Mononuclear cell (primary cell): Measurements from ENCODE around the gene ASCC2. TPM values are rescaled to one million over a fixed set of nuclear protein-coding genes. Genes with fewer than 3 reads are reported as not detected.
"Not testable (repeated sequence)": the region's sequence is repeated elsewhere in the genome, so short reads cannot be mapped to it uniquely, and the experiment has no call there.

ENCODE experiments used
- H3K27me3 ChIP-seq: 2 replicates; pipeline ENCODE4 v1.6.0; 2011; ENCODE audit warnings: low read length, control low read depth; ENCODE audit not compliant: insufficient read depth
- H3K4me1 ChIP-seq: 2 replicates; pipeline ENCODE4 v1.5.1; 2011; ENCODE audit warnings: mild to moderate bottlenecking, low read length, control low read depth; ENCODE audit not compliant: insufficient read depth
- H3K4me3 ChIP-seq: 2 replicates; pipeline ENCODE4 v1.5.1; 2011; ENCODE audit warnings: mild to moderate bottlenecking, low read length, moderate library complexity
- H3K9me3 ChIP-seq: 2 replicates; pipeline ENCODE4 v1.5.1; 2011; ENCODE audit warnings: low read depth, mild to moderate bottlenecking, control low read depth, low read length
- total RNA-seq: library from RNA; depleted of rRNA; stranded (reverse); fragments of >200 nt; gene quantifications from one replicate; pipeline ENCODE4 v1.2.3, GENCODE V29; 2012

The ASCC2 gene
- total RNA-seq, 1 donor = 33.2 TPM

DNA sequence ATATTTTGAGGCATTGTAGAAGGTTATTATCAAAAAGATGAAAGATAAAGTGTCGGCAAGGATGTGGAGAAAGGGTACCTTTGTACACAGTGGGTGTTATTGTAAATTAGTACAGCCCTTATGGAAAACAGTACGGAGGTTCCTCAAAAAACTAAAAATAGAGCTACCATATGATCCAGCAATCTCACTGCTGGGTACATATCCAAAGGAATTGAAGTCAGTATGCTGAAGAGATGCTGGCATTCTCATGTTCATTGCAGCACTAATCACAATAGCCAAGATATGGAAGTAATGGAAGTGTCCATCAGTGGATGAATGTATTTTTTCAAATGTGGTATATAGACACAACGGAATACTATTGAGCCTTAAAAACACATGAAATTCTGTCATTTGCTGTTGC, 29.8 kb upstream of the ASCC2 start:
- Histone ChIP-seq H3K4me1 (peaks cover 15% of the 10 kb centered on the region), H3K4me3 (no peak overlapping the region), H3K27me3 (no peaks in the 10 kb centered on the region), H3K9me3 (no peaks in the 10 kb centered on the region)

GRCh38 chr22:29867260-29867659, 29.2 kb upstream of the ASCC2 start:
- H3K4me1 ChIP-seq = peaks cover 9% of the 10 kb centered on the region
- H3K4me3 ChIP-seq = no peak overlapping the region
- no peaks in the 10 kb centered on the region for H3K27me3 ChIP-seq
- no peaks in the 10 kb centered on the region for H3K9me3 ChIP-seq

DNA sequence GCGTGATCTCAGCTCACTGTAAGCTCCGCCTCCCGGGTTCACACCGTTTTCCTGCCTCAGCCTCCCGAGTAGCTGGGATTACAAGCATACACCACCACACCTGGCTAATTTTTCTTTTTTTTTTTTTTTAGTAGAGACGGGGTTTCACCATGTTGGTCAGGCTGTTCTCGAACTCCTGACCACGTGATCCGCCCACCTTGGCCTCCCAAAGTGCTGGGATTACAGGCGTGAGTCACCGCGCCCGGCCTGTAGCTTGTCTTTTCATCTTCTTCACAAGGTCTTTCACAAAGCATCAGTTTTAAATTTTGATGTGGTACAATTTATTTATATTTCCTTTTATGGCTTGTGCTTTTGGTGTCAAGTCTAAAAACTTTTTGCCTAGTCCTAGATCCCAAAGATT, 27.5 kb upstream of the ASCC2 start:
- not testable (repeated sequence) for H3K9me3 ChIP-seq, H3K27me3 ChIP-seq, H3K4me1 ChIP-seq, H3K4me3 ChIP-seq

- peaks cover 18% of the 10 kb centered on the region for H3K4me1 ChIP-seq
- no peaks in the 10 kb centered on the region for H3K27me3 ChIP-seq
- no peaks in the 10 kb centered on the region for H3K9me3 ChIP-seq
- H3K4me3 ChIP-seq = no peak overlapping the region
These were observed 23.7 kb upstream of the ASCC2 start for GRCh38 chr22:29861672-29862297.

- Histone ChIP-seq H3K4me3 (no peak overlapping the region), H3K4me1 (peaks cover 34% of the 10 kb centered on the region), H3K27me3 (no peaks in the 10 kb centered on the region), H3K9me3 (no peaks in the 10 kb centered on the region)
These were observed 22.1 kb upstream of the ASCC2 start for GRCh38 chr22:29860006-29860766.

- not testable (repeated sequence) for H3K27me3 ChIP-seq, H3K9me3 ChIP-seq, H3K4me3 ChIP-seq
- peaks cover 41% of the 10 kb centered on the region for H3K4me1 ChIP-seq
These were observed 21.0 kb upstream of the ASCC2 start for GRCh38 chr22:29859030-29859429.

- no peaks in the 10 kb centered on the region for H3K9me3 ChIP-seq
- no peaks in the 10 kb centered on the region for H3K27me3 ChIP-seq
- H3K4me3 ChIP-seq = no peak overlapping the region
- H3K4me1 ChIP-seq = peaks cover 42% of the 10 kb centered on the region
These were observed 18.4 kb upstream of the ASCC2 start for GRCh38 chr22:29856496-29856895.

- H3K9me3 ChIP-seq = no peaks in the 10 kb centered on the region
- no peak overlapping the region for H3K4me3 ChIP-seq
- H3K27me3 ChIP-seq = no peaks in the 10 kb centered on the region
- H3K4me1 ChIP-seq = peaks cover 34% of the 10 kb centered on the region
These were observed 17.6 kb upstream of the ASCC2 start for GRCh38 chr22:29855611-29856181.

GRCh38 chr22:29854432-29854831, 16.4 kb upstream of the ASCC2 start:
- Histone ChIP-seq H3K27me3 (no peaks in the 10 kb centered on the region), H3K9me3 (no peaks in the 10 kb centered on the region), H3K4me3 (no peak overlapping the region), H3K4me1 (peaks cover 26% of the 10 kb centered on the region)

DNA sequence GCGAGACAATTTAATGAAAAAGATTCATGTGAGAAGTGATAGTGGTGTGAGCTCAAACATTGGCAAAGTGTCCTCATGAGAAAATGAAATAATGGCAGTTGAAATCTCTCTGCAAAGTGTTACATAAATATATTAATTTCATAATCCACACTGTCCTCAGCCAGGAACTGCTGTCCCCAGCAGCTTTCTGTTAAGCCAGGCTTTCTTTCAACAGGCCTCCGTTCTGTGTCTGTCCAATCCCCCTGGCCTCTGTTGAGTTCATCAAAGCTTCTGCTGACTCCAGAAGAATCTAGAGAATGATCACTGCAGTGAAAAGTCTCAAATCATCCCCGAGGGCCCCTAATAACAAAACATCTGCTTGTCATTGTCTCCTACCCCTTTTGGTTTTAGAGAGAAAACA, 10.0 kb upstream of the ASCC2 start:
- Histone ChIP-seq H3K4me1 (peaks cover 11% of the 10 kb centered on the region), H3K27me3 (no peaks in the 10 kb centered on the region), H3K4me3 (no peak overlapping the region), H3K9me3 (no peaks in the 10 kb centered on the region)

- H3K27me3 ChIP-seq = no peaks in the 10 kb centered on the region
- H3K9me3 ChIP-seq = no peaks in the 10 kb centered on the region
- no peak overlapping the region for H3K4me3 ChIP-seq
- H3K4me1 ChIP-seq = peaks cover 11% of the 10 kb centered on the region
These were observed 8.2 kb upstream of the ASCC2 start for GRCh38 chr22:29846290-29846689.

DNA sequence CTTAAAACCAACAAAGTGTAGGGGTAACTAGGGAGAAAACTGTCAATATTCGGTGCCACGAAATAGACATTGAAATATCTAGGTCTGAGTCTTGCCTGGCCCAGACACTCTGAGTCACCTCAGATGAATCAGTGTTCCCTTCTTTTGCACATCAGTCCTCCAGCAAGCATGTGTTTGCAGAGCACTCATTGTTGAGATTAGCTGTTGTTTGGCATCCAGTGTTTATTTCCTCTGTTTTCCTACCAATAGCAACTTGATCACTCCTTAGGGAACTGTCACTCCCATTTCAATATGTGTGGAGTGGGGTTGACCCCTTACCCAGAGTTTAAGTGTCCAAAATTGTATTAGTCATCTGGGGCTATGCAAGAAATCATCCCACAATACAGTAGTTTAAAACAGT, 4.7 kb upstream of the ASCC2 start:
- H3K9me3 ChIP-seq = no peaks in the 10 kb centered on the region
- no peak overlapping the region for H3K4me3 ChIP-seq
- H3K4me1 ChIP-seq = peaks cover 9% of the 10 kb centered on the region

GRCh38 chr22:29842172-29842571, 4.1 kb upstream of the ASCC2 start:
- H3K27me3 ChIP-seq = no peaks in the 10 kb centered on the region
- H3K4me1 ChIP-seq = peaks cover 14% of the 10 kb centered on the region
- no peak overlapping the region for H3K4me3 ChIP-seq
- H3K9me3 ChIP-seq = no peaks in the 10 kb centered on the region

More for the DNA sequence above, 4.7 kb upstream of the ASCC2 start:
- no peaks in the 10 kb centered on the region for H3K27me3 ChIP-seq

DNA sequence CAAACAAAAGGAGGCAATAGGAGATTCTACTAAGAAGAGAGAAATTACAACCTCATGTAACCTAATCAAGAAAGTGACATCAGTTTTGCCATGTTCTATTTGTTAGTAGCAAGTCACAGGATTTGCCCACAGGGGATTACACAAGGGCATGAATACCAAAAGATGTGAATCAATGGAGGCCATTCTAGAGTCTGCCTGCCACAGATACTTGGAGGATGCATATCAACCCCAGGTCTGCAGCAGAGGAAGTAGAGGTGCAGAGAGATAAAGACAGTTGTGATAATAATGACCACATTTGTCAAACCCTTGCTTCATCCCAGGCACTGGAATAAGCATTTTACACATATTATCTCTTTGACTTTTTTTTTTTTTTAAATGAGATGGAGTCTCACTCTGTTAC, 2.4 kb upstream of the ASCC2 start:
- no peaks in the 10 kb centered on the region for H3K27me3 ChIP-seq
- H3K9me3 ChIP-seq = no peaks in the 10 kb centered on the region
- no peak overlapping the region for H3K4me3 ChIP-seq
- peaks cover 17% of the 10 kb centered on the region for H3K4me1 ChIP-seq

- peaks cover 17% of the 10 kb centered on the region for H3K4me1 ChIP-seq
- H3K9me3 ChIP-seq = no peaks in the 10 kb centered on the region
- no peaks in the 10 kb centered on the region for H3K27me3 ChIP-seq
- H3K4me3 ChIP-seq = no peak overlapping the region
These were observed 965 bp upstream of the ASCC2 start for GRCh38 chr22:29839039-29839438.

GRCh38 chr22:29838599-29838956, 504 bp upstream of the ASCC2 start:
- Histone ChIP-seq H3K9me3 (no peaks in the 10 kb centered on the region), H3K4me3 (peak overlapping the region; percentile 85), H3K4me1 (peaks cover 17% of the 10 kb centered on the region), H3K27me3 (no peaks in the 10 kb centered on the region)
